GM19467 (cell line): ENCODE data around the gene PITRM1.
"Not testable (repeated sequence)": the region's sequence is repeated elsewhere in the genome, so short reads cannot be mapped to it uniquely, and the experiment has no call there.

ENCODE experiments used
- ATAC-seq: cut with Tn5 transposase; IDR thresholded peaks from one replicate; pipeline ENCODE4 v1.9.1; 2021; ENCODE audit warnings: mild to moderate bottlenecking, moderate library complexity; ENCODE audit not compliant: unreplicated experiment

Gene PITRM1

DNA sequence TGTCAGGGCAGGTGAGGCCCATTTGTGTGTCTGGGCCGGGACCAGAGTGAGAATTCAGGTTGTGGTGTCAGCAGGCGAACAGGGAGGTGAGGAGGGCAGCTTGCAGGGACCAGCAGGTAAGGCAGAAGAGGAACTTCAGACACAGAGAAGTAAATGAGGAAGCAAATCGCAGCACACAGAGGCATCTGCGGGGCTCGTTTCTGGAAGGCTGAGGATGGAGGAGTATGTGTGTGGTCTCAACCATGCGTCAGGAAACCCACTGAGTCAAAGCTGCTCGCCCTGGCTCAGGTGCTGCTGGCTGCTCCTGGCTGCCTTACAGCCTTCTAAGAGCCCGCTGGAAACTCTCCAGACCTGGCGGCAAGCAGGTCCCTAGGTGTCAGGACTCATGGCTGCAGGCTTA is 26.9 kb upstream of the PITRM1 start:
- ATAC-seq, result no peak

DNA sequence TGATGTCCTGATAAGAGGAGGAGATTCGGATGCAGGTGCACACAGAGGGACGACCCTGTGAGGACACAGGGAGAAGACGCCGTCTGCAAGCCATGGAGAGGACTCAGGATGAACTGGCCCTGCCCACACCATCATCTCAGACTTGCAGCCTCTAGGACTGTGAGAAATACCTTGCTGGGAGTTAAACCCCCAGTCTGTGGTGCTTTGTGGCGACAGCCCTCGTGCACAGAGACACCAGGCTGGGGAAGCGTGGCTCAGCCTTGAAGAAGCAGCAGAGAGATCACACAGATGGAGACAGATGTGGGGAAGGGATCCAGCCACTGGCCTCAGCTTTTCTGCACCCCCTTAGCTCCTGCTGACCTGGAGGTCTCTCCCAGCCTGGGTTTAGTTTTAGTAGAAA is 26.3 kb upstream of the PITRM1 start:
- no peak for ATAC-seq

DNA sequence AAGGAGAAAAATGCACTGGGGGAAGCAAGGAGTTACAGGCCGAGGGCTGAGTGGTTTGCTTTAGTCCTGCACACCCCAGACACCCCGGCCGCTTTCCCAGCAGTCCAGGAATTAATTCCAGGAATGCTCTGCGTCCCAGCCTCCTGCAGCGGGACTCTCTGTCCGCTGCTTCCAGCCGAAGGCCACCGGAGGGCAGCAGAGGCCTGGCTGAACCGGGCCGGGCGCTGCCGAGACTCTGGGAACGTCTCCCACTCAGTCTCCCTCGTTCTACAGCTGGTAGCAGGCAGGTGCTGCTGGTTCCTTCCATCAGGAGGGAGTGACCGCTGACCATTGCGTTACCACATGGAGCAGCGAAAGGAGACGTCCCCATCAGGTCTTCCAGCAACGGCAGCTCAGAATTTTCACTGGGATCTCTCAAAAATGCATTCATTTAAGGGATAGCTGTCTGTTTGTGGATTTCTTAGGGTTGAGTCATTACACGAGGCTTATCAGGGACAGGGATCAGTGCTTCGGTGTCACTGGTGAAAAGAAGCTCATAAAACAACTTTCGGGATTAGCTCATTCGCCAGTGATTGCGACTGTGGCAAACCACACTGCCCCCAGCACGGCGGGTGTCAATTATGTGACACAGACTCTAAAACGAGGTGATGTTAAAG is 24.9 kb upstream of the PITRM1 start:
- ATAC-seq, result no peak

DNA sequence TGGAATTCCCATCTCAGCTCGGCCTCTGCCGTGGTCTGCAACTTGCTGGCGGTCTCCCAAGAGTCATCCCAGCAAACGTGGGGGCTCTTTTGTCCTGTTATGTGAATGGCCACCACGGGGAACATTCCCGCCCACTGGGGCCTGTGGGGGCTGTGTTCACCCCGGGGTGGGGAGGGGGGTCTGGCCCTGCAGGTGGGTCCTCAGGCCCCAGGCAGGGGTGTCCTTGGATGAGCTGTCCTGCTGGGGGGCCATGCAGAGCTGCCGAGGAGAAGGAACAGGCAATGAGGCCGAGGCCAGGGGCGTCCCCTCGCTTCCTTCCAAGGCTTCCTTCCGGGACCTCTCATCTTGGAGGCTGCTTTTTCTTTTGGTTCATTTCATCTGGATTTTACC is 24.4 kb upstream of the PITRM1 start:
- ATAC-seq, result no peak

DNA sequence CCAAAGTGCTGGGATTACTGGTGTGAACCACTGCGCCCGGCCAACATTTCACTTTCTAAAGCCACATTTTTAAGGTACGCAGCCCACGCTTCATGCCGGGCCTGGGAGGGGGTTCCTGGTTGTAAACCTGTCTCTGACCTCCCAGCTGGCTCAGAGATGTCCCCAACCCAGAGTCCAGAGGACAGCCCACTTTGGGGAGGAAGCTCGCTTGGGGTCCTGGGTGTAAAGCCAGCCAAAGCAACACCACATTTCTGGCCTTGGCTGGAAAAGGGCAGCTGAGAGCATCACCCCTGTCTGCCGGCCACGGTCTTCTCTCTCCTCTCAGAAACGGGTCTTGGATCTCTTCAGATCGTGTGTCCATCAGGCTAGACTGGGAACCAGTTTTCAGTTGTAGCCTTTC is 23.9 kb upstream of the PITRM1 start:
- ATAC-seq, result no peak

DNA sequence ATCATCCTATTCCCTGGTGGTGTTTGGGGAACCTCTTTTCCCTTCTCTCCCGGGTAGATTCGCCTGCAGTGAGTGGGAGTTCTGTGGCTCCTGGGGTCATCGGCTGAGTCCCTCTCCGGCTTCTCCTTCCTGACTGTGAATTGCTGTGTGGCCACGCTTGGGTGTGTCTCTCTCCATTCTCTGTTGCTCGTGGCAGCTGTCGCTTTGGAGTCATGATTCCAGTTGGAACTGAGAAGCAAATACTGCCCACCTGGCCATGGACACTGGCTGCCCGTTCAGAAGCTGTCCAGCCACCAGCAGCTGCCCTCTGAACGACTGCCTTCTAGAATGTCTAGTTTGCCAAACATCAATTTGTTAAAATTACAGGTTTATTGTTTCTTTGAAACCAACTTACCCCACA is 23.1 kb upstream of the PITRM1 start:
- ATAC-seq, result no peak

DNA sequence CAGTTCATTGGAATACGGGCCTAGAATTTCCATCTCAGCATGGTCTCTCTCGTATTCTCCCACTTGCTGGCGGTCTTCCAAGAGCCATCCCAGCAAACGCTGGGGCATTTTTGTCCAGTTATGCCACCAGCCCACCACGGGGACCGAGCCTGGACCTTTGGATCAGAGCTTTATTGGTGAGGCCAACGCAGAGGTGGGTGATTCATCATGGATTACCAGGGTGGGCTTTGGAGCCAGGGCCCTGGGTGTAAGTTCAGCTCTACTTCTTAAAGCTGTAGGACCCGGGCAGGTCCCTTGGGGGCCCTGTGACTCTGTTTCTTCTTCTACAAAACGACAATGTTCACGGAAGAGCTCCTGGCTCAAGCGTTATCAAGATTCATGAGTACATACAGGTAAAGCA is 22.7 kb upstream of the PITRM1 start:
- ATAC-seq, result no peak

DNA sequence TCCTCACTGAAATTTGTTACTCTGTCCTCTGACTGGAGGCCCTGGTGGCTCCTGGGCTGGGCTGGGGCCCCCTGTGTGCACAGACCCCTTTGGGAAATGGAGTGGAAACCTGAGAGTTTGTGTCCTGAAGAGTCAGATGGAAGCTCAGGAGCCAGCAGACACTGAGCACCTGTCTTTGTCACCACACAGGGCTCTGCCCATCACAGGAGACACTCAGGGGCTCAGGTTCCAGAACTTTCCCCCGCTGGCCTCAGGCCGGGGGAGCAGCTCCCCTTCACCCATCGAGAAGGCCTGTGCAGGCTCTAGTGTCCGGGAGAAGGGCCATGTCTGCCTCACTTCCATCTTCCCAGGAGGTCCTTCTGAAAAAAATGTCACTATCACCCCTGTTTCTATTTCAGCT is 22.3 kb upstream of the PITRM1 start:
- ATAC-seq, result no peak

DNA sequence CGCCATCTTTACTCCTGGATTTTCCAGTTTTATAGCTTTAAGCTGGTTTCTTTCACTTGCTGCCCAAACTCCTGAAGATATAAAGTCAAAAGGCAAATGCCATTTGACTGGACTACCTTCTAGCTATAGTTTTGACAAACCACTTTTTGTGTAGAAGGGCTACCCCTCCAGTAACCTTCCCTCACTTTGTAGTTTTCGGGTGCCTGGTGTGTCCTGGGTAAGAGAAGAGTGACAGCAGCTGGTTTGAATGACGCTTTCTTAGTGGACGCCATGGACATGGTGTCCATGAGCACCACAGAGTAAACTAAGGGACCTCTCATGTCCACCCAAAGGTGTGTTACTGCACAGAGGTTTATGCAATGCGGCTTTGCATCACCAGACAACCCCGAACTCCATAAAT is 21.2 kb upstream of the PITRM1 start:
- ATAC-seq, result no peak

DNA sequence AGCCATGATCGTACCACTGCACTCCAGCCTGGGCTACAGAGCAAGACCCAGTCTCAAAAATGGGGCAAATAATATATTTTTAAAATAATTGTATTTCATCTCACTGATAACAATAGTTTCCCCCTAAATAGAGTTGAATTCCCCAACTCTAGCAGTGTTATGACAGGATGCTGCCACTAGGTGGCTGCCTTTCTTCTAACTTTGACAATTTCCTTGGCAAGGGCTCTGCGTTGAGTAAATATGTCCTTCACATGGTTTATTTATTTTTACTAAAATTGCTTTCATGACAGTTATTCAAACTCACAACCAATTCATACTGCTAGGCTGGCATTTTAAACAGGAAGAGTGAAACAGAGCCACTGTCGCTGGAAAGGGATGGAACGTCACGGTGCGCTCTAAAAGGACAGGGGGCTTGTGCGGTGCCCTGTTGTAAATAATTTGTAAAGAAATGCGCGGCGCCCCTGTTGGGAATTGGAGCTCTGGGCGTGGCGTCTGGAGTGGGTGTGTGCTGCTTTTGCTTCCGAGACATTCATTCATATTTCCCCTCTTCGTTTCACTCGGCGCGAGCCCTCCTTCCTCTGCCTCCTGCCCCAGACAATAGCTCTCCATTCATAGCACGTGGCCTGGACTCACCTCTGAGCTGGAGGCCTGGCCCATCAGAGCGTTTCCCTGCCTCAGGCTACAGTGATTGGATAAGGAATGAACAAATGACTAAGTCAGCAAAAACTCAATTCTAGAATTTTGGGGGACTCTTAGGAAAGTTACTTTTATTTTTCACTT is 20.5 kb upstream of the PITRM1 start:
- no peak for ATAC-seq

DNA sequence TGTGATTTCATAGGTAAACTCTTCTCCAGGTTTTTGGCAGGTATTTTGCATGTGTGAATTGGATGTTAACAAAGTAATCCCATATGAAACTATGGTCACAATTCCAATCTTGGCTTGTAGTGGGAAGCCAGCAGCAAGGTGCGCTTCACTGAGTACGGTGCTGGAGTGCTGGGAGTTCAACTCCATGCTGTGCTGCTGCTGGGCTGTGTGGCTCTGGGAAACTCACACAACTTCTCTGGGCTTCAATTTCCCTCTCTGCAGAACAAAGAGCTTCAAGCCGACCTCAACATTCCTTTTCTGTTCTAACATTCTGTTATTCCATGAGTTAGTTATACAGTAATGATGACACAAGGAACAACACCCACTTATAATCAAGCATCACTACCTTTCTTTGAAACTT is 18.2 kb upstream of the PITRM1 start:
- ATAC-seq, result no peak

DNA sequence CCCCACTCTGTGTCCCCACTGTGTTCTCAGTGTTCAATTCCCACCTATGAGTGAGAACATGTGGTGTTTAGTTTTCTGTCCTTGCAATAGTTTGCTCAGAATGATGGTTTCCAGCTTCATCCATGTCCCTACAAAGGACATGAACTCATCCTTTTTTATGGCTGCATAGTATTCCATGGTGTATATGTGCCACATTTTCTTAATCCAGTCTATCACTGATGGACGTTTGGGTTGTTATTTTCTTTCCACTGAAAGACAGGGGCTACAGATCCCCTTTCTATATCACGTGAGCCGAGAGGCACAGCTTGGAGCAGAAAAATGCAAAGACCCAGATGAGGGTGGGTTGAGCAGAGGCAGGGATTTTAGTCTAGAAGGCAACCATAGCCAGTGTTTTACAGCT is 14.6 kb upstream of the PITRM1 start:
- ATAC-seq, result not testable (repeated sequence)

DNA sequence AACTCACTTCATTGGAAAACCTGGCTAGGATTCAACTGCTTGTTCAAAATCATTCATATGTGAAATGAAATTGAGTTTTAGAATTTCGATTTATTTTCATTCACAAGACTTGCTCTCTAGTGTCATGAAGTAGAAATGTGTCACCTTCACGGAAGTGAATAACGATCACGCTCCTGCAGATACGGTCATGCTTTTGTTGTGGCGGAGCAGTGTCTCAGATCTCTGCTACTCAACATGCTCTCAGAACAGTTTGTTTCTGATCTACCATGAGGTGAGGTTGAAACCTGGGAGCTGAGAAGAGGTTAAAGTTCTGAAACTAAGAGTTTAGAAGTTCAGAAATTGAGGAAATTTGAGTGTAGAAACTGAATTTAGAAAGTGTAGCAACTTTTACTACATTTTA is 13.8 kb upstream of the PITRM1 start:
- ATAC-seq, result no peak

DNA sequence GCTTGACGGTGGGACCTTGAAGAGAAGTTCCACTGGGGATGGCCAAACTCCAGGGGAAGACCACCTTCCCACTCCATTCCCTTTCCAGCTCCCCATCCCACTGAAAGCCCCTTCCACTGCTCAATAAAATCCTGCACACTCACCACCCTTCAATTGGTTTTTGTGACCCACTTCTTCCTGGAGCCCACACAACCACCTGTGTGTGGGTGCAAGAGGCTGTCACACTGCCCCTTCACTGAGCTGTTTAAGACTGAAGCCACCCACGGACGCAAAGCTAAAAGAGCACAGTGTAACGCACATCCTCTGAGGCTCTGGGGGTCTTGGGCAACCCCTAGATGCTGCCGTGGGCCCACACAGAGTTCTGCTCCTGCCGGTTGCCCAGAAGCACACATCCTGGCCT is 12.8 kb upstream of the PITRM1 start:
- no peak for ATAC-seq

DNA sequence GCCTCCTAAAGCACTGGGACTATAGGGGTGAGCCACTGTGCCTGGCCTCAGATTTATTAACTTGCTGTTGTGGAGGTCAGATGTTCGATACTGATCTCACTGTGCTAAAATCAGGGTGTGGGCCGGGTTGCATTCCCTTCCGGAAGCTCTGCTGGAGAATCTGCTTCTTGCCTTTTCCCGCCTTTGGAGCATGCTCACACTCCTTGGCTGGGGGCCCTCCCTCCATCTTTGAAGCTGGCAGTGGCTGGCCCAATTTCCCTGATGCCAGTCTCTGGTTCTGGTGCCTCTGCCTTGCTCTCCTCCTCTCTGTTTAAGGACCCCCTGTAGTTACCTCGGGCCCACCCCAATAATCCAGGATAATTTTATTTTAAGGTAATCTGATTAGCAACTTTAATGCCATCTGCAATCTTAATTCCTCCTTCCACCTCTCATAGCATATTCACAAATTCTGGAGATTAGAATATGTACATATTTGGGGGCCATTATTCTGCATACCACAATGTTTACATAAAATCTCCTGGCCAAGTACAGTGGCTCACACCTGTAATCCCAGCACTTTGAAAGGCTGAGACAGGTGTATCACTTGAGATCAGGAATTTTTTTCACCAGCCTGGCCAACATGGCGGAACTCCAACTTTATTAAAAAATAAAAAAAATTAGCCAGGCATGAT is 7.9 kb upstream of the PITRM1 start:
- no peak for ATAC-seq

DNA sequence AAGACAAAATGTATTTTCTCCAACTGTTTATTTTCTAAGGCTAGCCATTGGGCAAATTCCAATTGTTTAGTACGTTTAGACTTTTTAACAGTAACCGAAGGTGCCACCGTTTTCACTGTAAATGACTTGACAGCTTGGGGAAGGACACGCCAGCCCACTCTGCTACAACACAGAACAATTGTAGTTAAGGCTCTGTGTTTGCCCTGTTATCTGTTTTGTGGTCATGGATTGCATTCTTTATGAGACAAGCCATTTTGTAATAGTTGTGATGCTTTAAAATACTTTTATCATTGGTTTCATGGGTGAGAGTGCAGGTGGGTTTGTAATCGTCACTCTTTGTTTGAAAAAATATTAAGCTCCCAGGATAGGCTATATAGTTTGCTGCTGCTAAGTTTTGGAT is 6.6 kb upstream of the PITRM1 start:
- no peak for ATAC-seq

DNA sequence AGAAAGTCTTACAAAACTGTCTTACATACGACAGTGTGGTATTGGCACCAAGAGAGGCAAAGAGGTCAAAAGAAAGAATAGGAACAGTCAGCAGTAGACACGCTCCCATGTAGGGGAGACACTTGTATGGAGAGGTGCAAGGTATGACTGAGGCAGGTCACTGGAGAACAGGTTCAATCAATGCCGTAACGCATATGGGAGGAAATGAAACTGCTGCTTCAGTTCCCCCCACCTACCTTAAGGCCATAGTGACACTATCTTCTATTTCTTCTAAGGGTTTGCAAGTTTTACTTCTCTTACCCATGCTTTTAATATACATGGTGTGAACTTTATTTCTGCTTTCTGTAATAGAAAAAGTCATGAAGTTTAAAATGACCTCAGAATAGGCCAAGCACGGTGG is 5.5 kb upstream of the PITRM1 start:
- ATAC-seq, result no peak

DNA sequence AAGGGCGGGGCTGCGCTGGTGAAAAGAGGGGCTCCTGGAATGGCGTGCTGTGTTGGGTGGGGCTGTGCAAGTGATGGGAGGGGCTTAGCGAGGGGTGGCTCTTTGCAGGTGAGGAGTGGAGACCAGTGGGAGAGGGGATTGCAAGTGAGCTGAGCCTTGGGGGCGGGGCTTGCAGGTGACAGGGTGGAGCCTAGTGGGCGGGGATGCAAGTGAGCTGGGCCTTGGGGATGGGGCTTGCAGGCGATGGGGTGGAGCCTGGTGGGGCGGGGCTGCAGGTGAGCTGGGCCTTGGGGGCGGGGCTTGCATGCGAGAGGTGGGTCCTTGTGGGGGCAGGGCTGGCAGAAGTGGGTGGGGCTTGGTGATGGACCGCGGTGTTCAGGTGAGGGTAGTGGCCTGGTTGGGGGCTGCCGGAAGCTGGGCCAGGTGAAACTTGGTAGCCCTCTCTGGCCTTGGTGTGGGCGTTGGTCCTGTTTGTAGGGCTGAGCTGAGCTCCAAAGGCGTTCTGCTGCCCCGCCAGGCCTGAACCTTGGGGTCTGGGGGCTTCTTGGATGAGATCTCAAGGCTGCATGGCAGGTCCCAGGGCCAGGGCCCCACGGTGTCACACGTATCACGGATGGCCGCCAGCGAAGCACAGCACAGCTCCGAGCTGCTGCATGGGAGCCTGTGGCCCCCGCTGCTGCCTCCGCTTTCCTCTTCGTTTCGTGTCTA is 743 bp upstream of the PITRM1 start:
- ATAC-seq, result peak; percentile 24

DNA sequence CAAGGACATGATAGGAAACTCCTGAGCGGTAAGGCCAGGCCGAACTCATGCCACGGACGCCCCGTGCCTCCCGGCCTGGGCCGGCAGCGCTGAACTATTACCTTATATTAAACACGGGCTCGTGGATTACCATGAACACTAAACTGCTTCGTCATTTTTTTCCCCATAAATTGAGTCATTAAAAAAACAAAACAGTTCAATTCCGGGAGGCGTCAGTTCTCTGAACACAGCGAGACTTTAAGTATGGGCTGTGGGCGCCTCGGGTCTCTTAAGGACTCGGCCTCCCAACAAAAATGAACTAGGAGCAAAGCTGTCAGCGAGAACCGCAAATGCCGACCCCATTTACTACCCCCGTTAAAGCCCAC is 519 bp downstream of the PITRM1 start:
- no peak for ATAC-seq

DNA sequence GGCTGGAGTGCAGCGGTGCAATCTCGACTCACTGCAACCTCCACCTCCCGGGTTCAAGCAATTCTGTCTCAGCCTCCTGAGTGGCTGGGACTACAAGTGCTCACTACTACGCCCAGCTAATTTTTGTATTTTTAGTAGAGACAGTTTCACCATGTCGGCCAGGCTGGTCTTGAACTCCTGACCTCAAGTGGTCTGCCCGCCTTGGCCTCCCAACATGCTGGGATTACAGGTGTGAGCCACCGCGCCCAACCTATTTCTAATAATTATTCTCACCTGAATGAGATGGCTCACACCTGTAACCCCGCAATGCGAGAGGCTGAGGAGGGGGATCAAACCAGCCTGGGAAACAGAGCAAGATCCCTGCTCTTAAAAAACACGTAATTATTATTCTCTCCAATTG is 1.1 kb downstream of the PITRM1 start:
- ATAC-seq, result not testable (repeated sequence)

DNA sequence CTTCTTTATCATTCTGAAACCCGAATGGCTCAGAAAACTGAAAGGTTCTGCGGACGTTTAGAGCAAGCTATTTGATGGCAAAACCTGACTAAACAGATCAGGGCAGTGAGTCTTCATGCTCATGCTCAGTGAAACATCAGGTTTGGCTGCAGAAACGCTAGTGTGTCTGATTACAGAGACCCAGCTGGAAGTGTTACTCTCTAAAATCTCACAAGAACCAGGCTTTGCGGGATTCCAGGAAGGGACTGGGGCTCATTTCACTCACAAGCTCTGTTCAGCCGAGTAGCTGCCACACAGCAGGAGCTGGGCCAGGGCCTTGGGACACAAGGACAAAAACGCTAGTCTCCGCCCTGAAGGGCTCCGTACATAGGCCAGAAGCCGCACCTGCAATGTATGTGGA is 2.9 kb downstream of the PITRM1 start:
- no peak for ATAC-seq

DNA sequence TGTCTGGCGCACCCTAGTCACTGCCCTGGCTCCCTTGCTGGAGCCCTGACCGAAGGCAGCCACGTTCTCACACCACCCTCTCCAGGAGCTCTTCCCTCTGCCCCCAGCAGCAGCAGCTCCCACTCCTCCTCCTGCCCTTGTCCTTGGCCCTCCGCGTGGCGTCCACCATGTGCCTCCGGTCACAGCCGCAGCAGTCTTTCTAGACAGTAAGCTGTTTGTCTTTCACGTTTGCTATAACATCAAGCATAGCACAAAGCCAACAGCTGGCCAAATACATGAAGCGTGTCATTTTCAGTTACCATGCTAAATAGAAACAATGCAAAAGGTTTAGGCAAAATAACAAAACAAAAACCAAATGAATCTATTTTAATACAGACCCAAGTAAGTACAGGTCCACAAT is 3.3 kb downstream of the PITRM1 start:
- ATAC-seq, result no peak
